Pancreas (tissue), 10 donors: ENCODE measurements around the gene GPATCH4. TPM values are rescaled to one million over a fixed set of nuclear protein-coding genes. Genes with fewer than 3 reads are reported as not detected.

Source experiments
- ATAC-seq, 4 donors: fragments of 200-7000 bp; cut with Tn5 transposase; one replicate each; pipeline versions ENCODE4 v1.8.0 to v1.9.1; 2020; ENCODE audit warnings: mild to moderate bottlenecking in 4 of 4, moderate library complexity in 4 of 4
- DNase-seq, 6 donors: peaks; one replicate each; pipeline ENCODE4 v3.0.0-alpha.2; 2020
- FAIRE-seq: peaks from 2 replicates; lab custom pipeline; 2012; peaks lifted over from hg19 to GRCh38; lab: Jason Lieb, UNC
- H3K27ac ChIP-seq, 4 donors: fragments of 200-600 bp; sonication (generic); 1 replicate in 3 of 4; 2 replicates in 1 of 4; pipeline versions ENCODE4 v1.5.0 to v1.8.0; 2020
- H3K27me3 ChIP-seq, 4 donors: fragments of 200-600 bp; one replicate each; pipeline ENCODE4 v1.8.0; 2021
- H3K36me3 ChIP-seq, 3 donors: fragments of 200-600 bp; sonication (generic) in 1 of 3; one replicate each; pipeline versions ENCODE4 v1.5.0 to v1.8.0; 2020 to 2021
- H3K4me1 ChIP-seq, 3 donors: fragments of 200-600 bp; one replicate each; pipeline ENCODE4 v1.8.0; 2021
- H3K4me3 ChIP-seq, 4 donors: fragments of 200-600 bp; sonication (generic) in 2 of 4; one replicate each; pipeline versions ENCODE4 v1.5.0 to v1.8.0; 2020 to 2021
- H3K9me3 ChIP-seq, 4 donors: fragments of 200-600 bp; one replicate each; pipeline ENCODE4 v1.8.0; 2021
- WGBS, 2 donors: extraction: QIAGEN DNeasy Blood & Tissue Kit; methylation state at CpG; one replicate each; pipeline ENCODE4 v1.1.7; 2013; 5-methylcytosine and 5-hydroxymethylcytosine counted together
- intact Hi-C, 3 donors: fragments of 100-400 bp; cut with DNase I; formaldehyde crosslinking; loops; one replicate each; pipeline versions ENCODE4 v1.11.1 to v1.14.2; 2022
- polyA plus RNA-seq, 2 donors: library from polyadenylated mRNA; stranded (reverse); fragments of 200-250 nt; gene quantifications; one replicate each; pipeline ENCODE4 v1.2.3, GENCODE V29; 2013
- total RNA-seq, 6 donors: library from RNA; stranded (reverse); fragmentation: NEBNext Ultra II Directional in 4 of 6; extraction: Animal tissue kit (Norgen Biotek cat#: 25700) in 4 of 6; gene quantifications; one replicate each; pipeline versions ENCODE4 v1.2.1 to v1.2.4, GENCODE V29; 2021 to 2023
- TF ChIP-seq, protein P1 (sequence below), 4 donors: fragments of 200-600 bp; sonication (generic) in 3 of 4; IDR thresholded peaks; one replicate each; pipeline versions ENCODE4 v1.5.0 to v1.8.0; 2021; ENCODE audit warnings: antibody characterized with exemption in 4 of 4
- donor health status: healthy with polysubstance abuse.
- donor health status: DM: no; HTN: no; CAD: no; lungs with moderate emphysema.
- donor health status: DM: no; HTN: no; CAD: no.
- donor health status: control.
- donor health status: control.
- donor health status: Bipolar disorder and iron deficiency.
- donor health status: DM: yes; HTN: yes; CAD: no.
- donor health status: DM: no; HTN: no; CAD: no.
- donor health status: DM: no; HTN: no; CAD: no.
- donor health status: DM: yes; HTN: yes; CAD: no.

Gene GPATCH4
- total and polyA plus RNA-seq, 8 donors = 6.4 to 16.9 (median 13.2) TPM

DNA sequence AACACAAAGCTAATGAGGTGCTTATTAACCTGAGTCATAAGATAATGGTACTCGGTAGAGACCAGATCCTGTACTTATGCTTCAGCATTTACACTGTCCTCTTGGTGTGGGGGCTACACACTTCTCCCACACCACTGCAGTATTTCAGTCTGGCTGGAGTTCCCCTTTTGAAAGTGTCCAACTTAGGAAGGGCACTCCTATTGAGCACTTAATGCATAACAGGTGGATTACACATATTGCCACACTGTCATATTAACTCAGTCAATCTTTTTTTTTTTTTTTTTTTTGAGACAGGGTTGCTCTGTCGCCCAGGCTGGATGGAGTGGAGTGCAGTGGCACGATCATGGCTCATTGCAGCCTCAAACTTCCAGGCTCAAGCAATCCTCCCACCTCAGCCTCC, 1.5 kb downstream of the GPATCH4 start:
- intact Hi-C loops = loop anchor here in 1 of 3 donors (10.0 kb wide), 1 partner anchor 145 kb away; no protein-coding TSS in a partner anchor
- no peak overlapping the region for H3K4me3 ChIP-seq
- DNase-seq (peak in 1 of 6 donors; percentile 3), ATAC-seq (no peak), FAIRE-seq (no peak)
- H3K36me3 ChIP-seq = peaks cover 0 to 13% (median 0%) of the 10 kb centered on the region in 3 donors
- no peaks in the 10 kb centered on the region for H3K9me3 ChIP-seq
- H3K4me1 ChIP-seq = peaks cover 6 to 16% (median 12%) of the 10 kb centered on the region in 3 donors
- TF ChIP-seq, protein P1, sequence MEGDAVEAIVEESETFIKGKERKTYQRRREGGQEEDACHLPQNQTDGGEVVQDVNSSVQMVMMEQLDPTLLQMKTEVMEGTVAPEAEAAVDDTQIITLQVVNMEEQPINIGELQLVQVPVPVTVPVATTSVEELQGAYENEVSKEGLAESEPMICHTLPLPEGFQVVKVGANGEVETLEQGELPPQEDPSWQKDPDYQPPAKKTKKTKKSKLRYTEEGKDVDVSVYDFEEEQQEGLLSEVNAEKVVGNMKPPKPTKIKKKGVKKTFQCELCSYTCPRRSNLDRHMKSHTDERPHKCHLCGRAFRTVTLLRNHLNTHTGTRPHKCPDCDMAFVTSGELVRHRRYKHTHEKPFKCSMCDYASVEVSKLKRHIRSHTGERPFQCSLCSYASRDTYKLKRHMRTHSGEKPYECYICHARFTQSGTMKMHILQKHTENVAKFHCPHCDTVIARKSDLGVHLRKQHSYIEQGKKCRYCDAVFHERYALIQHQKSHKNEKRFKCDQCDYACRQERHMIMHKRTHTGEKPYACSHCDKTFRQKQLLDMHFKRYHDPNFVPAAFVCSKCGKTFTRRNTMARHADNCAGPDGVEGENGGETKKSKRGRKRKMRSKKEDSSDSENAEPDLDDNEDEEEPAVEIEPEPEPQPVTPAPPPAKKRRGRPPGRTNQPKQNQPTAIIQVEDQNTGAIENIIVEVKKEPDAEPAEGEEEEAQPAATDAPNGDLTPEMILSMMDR (IDR thresholded peaks at IDR 0.05) = no peak
- no peak overlapping the region for H3K27ac ChIP-seq
- WGBS, 2 donors = 47 to 58% methylated on average over 3 of the region's 3 CpGs
- no peaks in the 10 kb centered on the region for H3K27me3 ChIP-seq

GRCh38 chr1:156598731-156599432, 2.4 kb downstream of the GPATCH4 start:
- H3K4me1 ChIP-seq = peaks cover 6 to 16% (median 12%) of the 10 kb centered on the region in 3 donors
- intact Hi-C loops = no loop called here
- 83 to 94% methylated on average over 4 of the region's 4 CpGs for WGBS, 2 donors

GRCh38 chr1:156598125-156598524, 3.2 kb downstream of the GPATCH4 start:
- Histone ChIP-seq H3K9me3 (no peaks in the 10 kb centered on the region), H3K27me3 (no peaks in the 10 kb centered on the region), H3K36me3 (peaks cover 0 to 13% (median 0%) of the 10 kb centered on the region in 3 donors), H3K4me1 (peaks cover 6 to 16% (median 12%) of the 10 kb centered on the region in 3 donors), H3K27ac (no peak overlapping the region), H3K4me3 (no peak overlapping the region)
- intact Hi-C loops = no loop called here
- WGBS, 2 donors = 90 to 95% methylated on average over 5 of the region's 5 CpGs
- DNase-seq = peak in 1 of 6 donors; percentile 22
- no peak for FAIRE-seq
- ATAC-seq = no peak
- TF ChIP-seq, protein P1 (IDR thresholded peaks at IDR 0.05) = no peak

More at GRCh38 chr1:156598731-156599432, 2.4 kb downstream of the GPATCH4 start:
- Histone ChIP-seq H3K27ac (no peak overlapping the region), H3K4me3 (no peak overlapping the region), H3K36me3 (peaks cover 0 to 13% (median 0%) of the 10 kb centered on the region in 3 donors), H3K27me3 (no peaks in the 10 kb centered on the region), H3K9me3 (no peaks in the 10 kb centered on the region)
- FAIRE-seq = no peak
- DNase-seq = peak in 1 of 6 donors; percentile 9
- TF ChIP-seq, protein P1 (IDR thresholded peaks at IDR 0.05) = no peak
- ATAC-seq = no peak

GRCh38 chr1:156596426-156596825, 4.9 kb downstream of the GPATCH4 start:
- H3K36me3 ChIP-seq = peaks cover 0 to 13% (median 0%) of the 10 kb centered on the region in 3 donors
- no peak overlapping the region for H3K4me3 ChIP-seq
- no peak for FAIRE-seq
- H3K9me3 ChIP-seq = no peaks in the 10 kb centered on the region
- intact Hi-C loops = no loop called here
- TF ChIP-seq, protein P1 (IDR thresholded peaks at IDR 0.05) = no peak
- WGBS, 2 donors = 79 to 80% methylated on average over 3 of the region's 3 CpGs
- H3K4me1 ChIP-seq = peaks cover 10 to 14% (median 12%) of the 10 kb centered on the region in 3 donors
- ATAC-seq = no peak
- peak in 1 of 6 donors; percentile 11 for DNase-seq
- H3K27me3 ChIP-seq = no peaks in the 10 kb centered on the region
- H3K27ac ChIP-seq = no peak overlapping the region

DNA sequence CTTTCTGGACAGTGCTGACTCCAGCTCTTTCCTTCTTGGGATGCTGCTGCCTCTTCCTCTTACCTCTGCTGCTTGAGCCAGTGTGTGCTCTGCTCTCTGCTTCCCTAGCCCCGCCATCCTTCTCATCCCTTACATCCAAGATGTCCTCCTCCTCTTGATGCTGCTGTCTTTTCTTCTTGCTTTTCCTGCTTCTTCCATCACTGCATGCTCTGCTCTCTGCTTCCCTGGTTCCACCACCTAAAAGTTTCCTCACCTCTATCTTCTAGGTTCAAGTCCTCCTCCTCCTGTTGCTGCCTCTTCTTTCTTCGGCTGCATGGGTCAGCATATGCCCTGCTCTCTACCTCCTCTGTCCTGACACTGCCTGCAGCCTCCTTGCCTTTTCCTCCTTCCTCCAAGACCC, 6.3 kb downstream of the GPATCH4 start:
- H3K27me3 ChIP-seq = no peaks in the 10 kb centered on the region
- peak in 1 of 6 donors; percentile 17 for DNase-seq
- H3K4me3 ChIP-seq = no peak overlapping the region
- peaks cover 4 to 14% (median 7%) of the 10 kb centered on the region in 3 donors for H3K4me1 ChIP-seq
- intact Hi-C loops = no loop called here
- 79 to 88% methylated on average over 2 of the region's 2 CpGs for WGBS, 2 donors
- H3K36me3 ChIP-seq = peaks cover 0 to 13% (median 0%) of the 10 kb centered on the region in 3 donors
- ATAC-seq = no peak
- TF ChIP-seq, protein P1 (IDR thresholded peaks at IDR 0.05) = no peak
- H3K27ac ChIP-seq = no peak overlapping the region
- FAIRE-seq = no peak
- no peaks in the 10 kb centered on the region for H3K9me3 ChIP-seq
